Measurements from ENCODE around the gene SDK1.

Gene SDK1, protein sequence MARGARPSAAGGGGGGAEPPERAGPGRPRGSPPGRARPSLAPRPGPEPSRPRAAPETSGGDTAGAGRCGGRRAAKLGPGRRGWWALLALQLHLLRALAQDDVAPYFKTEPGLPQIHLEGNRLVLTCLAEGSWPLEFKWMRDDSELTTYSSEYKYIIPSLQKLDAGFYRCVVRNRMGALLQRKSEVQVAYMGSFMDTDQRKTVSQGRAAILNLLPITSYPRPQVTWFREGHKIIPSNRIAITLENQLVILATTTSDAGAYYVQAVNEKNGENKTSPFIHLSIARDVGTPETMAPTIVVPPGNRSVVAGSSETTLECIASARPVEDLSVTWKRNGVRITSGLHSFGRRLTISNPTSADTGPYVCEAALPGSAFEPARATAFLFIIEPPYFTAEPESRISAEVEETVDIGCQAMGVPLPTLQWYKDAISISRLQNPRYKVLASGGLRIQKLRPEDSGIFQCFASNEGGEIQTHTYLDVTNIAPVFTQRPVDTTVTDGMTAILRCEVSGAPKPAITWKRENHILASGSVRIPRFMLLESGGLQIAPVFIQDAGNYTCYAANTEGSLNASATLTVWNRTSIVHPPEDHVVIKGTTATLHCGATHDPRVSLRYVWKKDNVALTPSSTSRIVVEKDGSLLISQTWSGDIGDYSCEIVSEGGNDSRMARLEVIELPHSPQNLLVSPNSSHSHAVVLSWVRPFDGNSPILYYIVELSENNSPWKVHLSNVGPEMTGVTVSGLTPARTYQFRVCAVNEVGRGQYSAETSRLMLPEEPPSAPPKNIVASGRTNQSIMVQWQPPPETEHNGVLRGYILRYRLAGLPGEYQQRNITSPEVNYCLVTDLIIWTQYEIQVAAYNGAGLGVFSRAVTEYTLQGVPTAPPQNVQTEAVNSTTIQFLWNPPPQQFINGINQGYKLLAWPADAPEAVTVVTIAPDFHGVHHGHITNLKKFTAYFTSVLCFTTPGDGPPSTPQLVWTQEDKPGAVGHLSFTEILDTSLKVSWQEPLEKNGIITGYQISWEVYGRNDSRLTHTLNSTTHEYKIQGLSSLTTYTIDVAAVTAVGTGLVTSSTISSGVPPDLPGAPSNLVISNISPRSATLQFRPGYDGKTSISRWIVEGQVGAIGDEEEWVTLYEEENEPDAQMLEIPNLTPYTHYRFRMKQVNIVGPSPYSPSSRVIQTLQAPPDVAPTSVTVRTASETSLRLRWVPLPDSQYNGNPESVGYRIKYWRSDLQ (N-terminal part only)

GRCh38 chr7:3300651-3301448 is at the start of gene SDK1:
SDK1 (plus strand) TSS chr7:3301252; CDS start chr7:3301587, 335 bp downstream.
- Mint-ChIP-seq H3K4me3 (peak within 1 kb of the TSS; percentile 67), H3K27me3 (peaks cover 56% of the 10 kb centered on the region), H3K9me3 (no peaks in the 10 kb centered on the region), H3K36me3 (ENCODE audit: low read depth) (no peaks in the 10 kb centered on the region), H3K27ac (no peak within 1 kb of the TSS), H3K4me1 (ENCODE audit: low read depth) (peaks cover 13% of the 10 kb centered on the region)

DNA sequence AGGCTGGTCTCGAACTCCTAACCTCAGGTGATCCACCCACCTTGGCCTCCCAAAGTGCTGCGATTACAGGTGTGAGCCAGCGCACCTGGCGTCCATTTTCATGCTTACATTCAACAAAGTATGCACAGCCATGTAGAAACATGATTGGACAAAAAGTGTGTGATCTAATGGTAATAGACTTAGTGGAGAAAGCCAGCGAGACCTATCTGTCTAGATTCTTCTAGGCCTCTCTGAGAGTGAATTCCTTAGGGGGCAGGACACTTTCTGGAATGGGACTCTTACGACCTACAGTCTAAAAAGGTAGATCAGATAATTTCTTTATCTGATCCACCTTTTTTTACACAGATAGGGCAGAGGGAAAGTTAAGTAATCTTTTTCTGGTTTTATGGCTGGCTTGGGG is 46.3 kb upstream of the SDK1 start:
- Mint-ChIP-seq H3K4me1 (ENCODE audit: low read depth) (no peaks in the 10 kb centered on the region), H3K9me3 (no peaks in the 10 kb centered on the region), H3K27ac (no peak overlapping the region), H3K27me3 (peaks cover 16% of the 10 kb centered on the region), H3K4me3 (no peak overlapping the region), H3K36me3 (ENCODE audit: low read depth) (no peaks in the 10 kb centered on the region)

- Mint-ChIP-seq H3K4me1 (ENCODE audit: low read depth) (no peaks in the 10 kb centered on the region), H3K4me3 (peak overlapping the region; percentile 28), H3K27ac (no peak overlapping the region), H3K27me3 (peaks cover 23% of the 10 kb centered on the region), H3K36me3 (ENCODE audit: low read depth) (no peaks in the 10 kb centered on the region), H3K9me3 (no peaks in the 10 kb centered on the region)
These were observed 41.2 kb upstream of the SDK1 start for GRCh38 chr7:3259711-3260400.

- Mint-ChIP-seq H3K36me3 (ENCODE audit: low read depth) (no peaks in the 10 kb centered on the region), H3K4me3 (peak overlapping the region; percentile 28), H3K27me3 (peaks cover 23% of the 10 kb centered on the region), H3K4me1 (ENCODE audit: low read depth) (no peaks in the 10 kb centered on the region), H3K27ac (no peak overlapping the region), H3K9me3 (no peaks in the 10 kb centered on the region)
These were observed 40.7 kb upstream of the SDK1 start for GRCh38 chr7:3260401-3260715.

DNA sequence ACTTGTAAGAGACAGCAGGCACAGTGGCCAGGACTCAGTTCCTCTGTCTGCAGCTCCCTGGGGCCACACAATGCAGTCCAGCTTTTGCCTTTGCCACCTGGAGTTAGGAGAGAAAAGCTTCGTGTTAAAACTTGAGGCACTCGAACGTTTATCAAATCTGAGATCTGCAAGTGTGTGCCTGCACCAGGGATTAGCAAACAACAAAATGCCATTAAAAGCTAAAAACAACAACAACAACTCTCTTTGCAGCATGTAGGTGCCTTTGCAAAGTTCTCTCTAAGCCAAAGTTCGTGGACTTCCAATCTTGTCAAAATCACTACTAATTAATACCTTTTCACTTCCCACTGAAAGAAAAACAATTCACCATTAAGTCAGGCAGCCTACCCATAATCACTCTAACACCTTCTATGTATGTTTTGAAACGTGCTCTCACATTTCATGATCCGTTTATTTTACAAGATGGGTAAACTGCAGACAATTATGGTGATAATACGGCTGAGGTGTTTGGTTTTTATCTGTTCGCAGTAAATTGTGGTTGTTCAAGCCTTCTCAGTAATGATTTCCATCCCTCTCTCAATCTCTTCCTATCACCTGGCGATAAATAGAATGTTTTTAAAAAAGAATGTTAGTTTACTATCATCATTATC is 36.2 kb upstream of the SDK1 start:
- H3K9me3 Mint-ChIP-seq: no peaks in the 10 kb centered on the region
- H3K36me3 Mint-ChIP-seq (ENCODE audit: low read depth): no peaks in the 10 kb centered on the region
- H3K27me3 Mint-ChIP-seq: peaks cover 17% of the 10 kb centered on the region
- no peaks in the 10 kb centered on the region for H3K4me1 Mint-ChIP-seq (ENCODE audit: low read depth)
- H3K27ac Mint-ChIP-seq: no peak overlapping the region
- no peak overlapping the region for H3K4me3 Mint-ChIP-seq

- no peaks in the 10 kb centered on the region for H3K36me3 Mint-ChIP-seq (ENCODE audit: low read depth)
- no peak overlapping the region for H3K4me3 Mint-ChIP-seq
- H3K27ac Mint-ChIP-seq: no peak overlapping the region
- H3K4me1 Mint-ChIP-seq (ENCODE audit: low read depth): no peaks in the 10 kb centered on the region
- H3K27me3 Mint-ChIP-seq: peaks cover 17% of the 10 kb centered on the region
- no peaks in the 10 kb centered on the region for H3K9me3 Mint-ChIP-seq
These were observed 35.7 kb upstream of the SDK1 start for GRCh38 chr7:3265388-3265787.

- Mint-ChIP-seq H3K9me3 (no peaks in the 10 kb centered on the region), H3K36me3 (ENCODE audit: low read depth) (no peaks in the 10 kb centered on the region), H3K4me3 (no peak overlapping the region), H3K27me3 (peaks cover 15% of the 10 kb centered on the region), H3K27ac (no peak overlapping the region), H3K4me1 (ENCODE audit: low read depth) (no peaks in the 10 kb centered on the region)
These were observed 34.8 kb upstream of the SDK1 start for GRCh38 chr7:3266240-3266639.

GRCh38 chr7:3267966-3268690 is 32.9 kb upstream of the SDK1 start:
- H3K27me3 Mint-ChIP-seq: peaks cover 13% of the 10 kb centered on the region
- no peaks in the 10 kb centered on the region for H3K4me1 Mint-ChIP-seq (ENCODE audit: low read depth)
- H3K4me3 Mint-ChIP-seq: no peak overlapping the region
- H3K27ac Mint-ChIP-seq: no peak overlapping the region
- no peaks in the 10 kb centered on the region for H3K9me3 Mint-ChIP-seq
- no peaks in the 10 kb centered on the region for H3K36me3 Mint-ChIP-seq (ENCODE audit: low read depth)

DNA sequence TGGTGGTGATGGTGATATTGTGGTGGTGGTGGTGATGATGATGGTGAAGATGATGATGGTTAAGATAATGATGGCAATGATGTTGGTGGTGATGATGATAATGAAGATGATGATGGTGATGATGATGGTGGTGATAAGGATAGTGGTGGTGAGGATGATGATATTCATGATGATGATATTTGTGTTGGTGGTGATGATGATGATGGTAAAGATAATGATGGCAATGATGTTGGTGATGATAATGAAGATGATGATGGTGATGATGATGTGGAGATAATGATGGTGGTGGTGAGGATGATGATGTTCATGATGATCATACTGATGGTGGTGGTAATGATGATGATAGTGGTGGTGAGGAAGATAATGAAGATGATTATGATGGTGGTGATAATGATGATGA is 30.7 kb upstream of the SDK1 start:
- no peaks in the 10 kb centered on the region for H3K4me1 Mint-ChIP-seq (ENCODE audit: low read depth)
- H3K36me3 Mint-ChIP-seq (ENCODE audit: low read depth): no peaks in the 10 kb centered on the region
- peaks cover 7% of the 10 kb centered on the region for H3K27me3 Mint-ChIP-seq
- H3K27ac Mint-ChIP-seq: no peak overlapping the region
- no peak overlapping the region for H3K4me3 Mint-ChIP-seq
- no peaks in the 10 kb centered on the region for H3K9me3 Mint-ChIP-seq

DNA sequence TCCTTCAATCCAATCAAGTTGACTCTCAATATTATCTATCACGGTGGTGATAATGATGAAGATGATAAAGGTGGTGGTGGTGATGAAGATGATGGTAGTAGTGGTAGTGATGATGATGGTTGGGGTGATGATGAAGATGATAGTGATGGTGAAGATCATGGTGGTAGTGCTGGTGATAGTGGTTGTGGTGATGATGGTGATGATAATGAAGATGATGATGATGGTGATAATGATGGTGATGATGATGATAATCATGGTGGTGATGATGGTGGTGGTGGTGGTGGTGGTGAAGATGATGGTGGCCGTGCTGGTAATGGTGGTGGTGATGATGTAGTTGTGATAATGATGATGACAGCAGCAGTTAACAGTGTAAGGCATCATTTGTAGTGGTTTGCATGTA is 29.8 kb upstream of the SDK1 start:
- peaks cover 7% of the 10 kb centered on the region for H3K27me3 Mint-ChIP-seq
- no peak overlapping the region for H3K27ac Mint-ChIP-seq
- H3K36me3 Mint-ChIP-seq (ENCODE audit: low read depth): no peaks in the 10 kb centered on the region
- H3K4me1 Mint-ChIP-seq (ENCODE audit: low read depth): no peaks in the 10 kb centered on the region
- H3K4me3 Mint-ChIP-seq: no peak overlapping the region
- no peaks in the 10 kb centered on the region for H3K9me3 Mint-ChIP-seq

DNA sequence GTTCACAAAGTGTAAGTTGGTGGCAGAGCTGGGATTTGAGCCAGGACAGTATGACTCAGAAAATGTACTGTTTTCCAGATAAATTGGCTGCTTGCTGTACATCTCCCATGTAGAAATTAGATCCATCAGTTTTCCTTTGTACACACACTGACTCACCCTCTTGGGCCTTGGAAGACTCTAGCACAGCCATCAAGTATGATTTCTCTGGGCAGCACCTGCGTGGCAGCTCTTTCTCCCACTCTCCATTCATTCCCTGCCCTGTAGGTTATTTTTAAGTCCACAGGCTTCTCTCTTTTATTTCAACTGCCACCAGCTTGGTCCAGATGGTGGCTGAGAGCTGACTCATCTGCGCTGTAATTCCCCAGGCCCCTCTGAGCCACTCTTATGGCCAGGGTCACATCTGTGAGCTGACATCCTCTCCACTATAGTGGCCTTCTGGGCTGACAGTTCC is 28.3 kb upstream of the SDK1 start:
- H3K36me3 Mint-ChIP-seq (ENCODE audit: low read depth): no peaks in the 10 kb centered on the region
- no peak overlapping the region for H3K27ac Mint-ChIP-seq
- no peak overlapping the region for H3K4me3 Mint-ChIP-seq
- H3K27me3 Mint-ChIP-seq: peaks cover 6% of the 10 kb centered on the region
- H3K4me1 Mint-ChIP-seq (ENCODE audit: low read depth): no peaks in the 10 kb centered on the region
- H3K9me3 Mint-ChIP-seq: no peaks in the 10 kb centered on the region

- peaks cover 3% of the 10 kb centered on the region for H3K27me3 Mint-ChIP-seq
- H3K9me3 Mint-ChIP-seq: no peaks in the 10 kb centered on the region
- H3K4me1 Mint-ChIP-seq (ENCODE audit: low read depth): no peaks in the 10 kb centered on the region
- no peak overlapping the region for H3K27ac Mint-ChIP-seq
- no peak overlapping the region for H3K4me3 Mint-ChIP-seq
- no peaks in the 10 kb centered on the region for H3K36me3 Mint-ChIP-seq (ENCODE audit: low read depth)
These were observed 26.9 kb upstream of the SDK1 start for GRCh38 chr7:3274131-3274530.
